ENCODE measurements around the gene ZNF70.
"Not testable (repeated sequence)": the region's sequence is repeated elsewhere in the genome, so short reads cannot be mapped to it uniquely, and the experiment has no call there.

The ZNF70 gene

DNA sequence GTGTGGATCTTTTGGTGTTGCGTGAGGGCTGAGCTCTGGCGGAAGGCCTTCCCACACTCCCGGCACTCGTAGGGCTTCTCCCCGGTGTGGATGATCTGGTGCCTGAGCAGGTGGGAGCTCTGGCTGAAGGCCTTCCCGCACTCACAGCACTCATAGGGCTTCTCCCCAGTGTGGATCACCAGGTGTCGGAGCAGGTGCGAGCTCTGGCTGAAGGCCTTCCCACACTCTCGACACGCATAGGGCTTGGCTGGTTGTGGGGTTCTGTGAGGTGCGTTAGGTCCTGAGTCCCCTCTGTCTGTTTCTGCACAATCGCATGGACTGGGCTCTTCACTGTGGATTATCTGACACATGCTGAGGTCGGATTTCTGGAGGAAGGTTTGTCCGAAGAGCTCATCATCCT is 6.4 kb downstream of the ZNF70 start:
- Histone ChIP-seq H2AFZ (ENCODE audit: low read length, unreplicated experiment) (no peak overlapping the region), H3K27me3 (ENCODE audit: insufficient read depth, low read length) (no peaks in the 10 kb centered on the region), H3K36me3 (ENCODE audit: insufficient read depth, low read length) (peaks cover 14% of the 10 kb centered on the region; the same call in 1 of the 2 replicates), H3K4me3 (ENCODE audit: low read depth, low read length) (no peak overlapping the region), H3K4me1 (ENCODE audit: control insufficient read depth, insufficient read depth, low read length, unreplicated experiment) (peaks cover 6% of the 10 kb centered on the region), H3K27ac (ENCODE audit: low read depth, low read length) (no peak overlapping the region), H3K79me2 (ENCODE audit: control insufficient read depth, insufficient read depth, low read length, unreplicated experiment) (no peaks in the 10 kb centered on the region)

DNA sequence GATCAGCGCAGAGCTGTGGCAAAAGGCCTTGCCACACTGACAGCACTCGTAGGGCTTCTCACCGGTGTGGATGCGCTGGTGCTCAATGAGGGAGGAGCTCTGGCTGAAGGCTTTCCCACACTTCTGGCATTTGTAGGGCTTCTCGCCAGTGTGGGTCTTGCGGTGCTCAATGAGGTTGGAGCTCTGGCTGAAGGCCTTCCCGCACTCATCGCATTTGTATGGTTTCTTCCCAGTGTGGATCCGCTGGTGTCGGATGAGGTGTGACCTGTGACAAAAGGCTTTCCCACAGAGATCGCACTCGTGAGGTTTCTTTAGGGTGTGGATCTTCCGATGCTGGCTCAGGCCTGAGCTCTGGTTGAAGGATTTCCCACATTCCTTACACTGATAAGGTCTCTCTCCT is 6.9 kb downstream of the ZNF70 start:
- no peaks in the 10 kb centered on the region for H3K27me3 ChIP-seq (ENCODE audit: insufficient read depth, low read length)
- H2AFZ ChIP-seq (ENCODE audit: low read length, unreplicated experiment), result no peak overlapping the region
- no peak overlapping the region for H3K27ac ChIP-seq (ENCODE audit: low read depth, low read length)
- no peak overlapping the region for H3K4me3 ChIP-seq (ENCODE audit: low read depth, low read length)
- peaks cover 6% of the 10 kb centered on the region for H3K4me1 ChIP-seq (ENCODE audit: control insufficient read depth, insufficient read depth, low read length, unreplicated experiment)
- H3K36me3 ChIP-seq (ENCODE audit: insufficient read depth, low read length), result peaks cover 14% of the 10 kb centered on the region; the same call in 1 of the 2 replicates
- H3K79me2 ChIP-seq (ENCODE audit: control insufficient read depth, insufficient read depth, low read length, unreplicated experiment), result no peaks in the 10 kb centered on the region

DNA sequence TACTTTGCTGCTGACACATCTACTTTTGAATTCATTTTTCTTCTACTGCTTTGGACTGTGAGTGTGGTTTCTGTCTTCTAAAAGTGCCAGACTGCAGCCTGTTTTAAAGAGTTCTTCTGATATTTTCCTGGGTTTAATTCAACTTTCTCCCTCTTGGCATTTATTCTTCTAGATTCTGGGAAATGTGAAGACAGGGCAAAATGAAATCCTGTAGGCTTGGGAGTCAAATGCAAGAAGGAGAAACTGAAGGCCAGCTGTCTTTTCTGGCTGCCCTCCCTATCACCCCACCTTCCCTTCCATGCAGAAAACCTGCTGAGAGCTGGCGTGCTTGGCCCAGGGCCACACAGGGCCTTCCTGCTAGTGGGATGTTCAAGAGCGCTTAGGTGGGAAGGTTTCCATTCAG is 7.6 kb downstream of the ZNF70 start:
- H3K79me2 ChIP-seq (ENCODE audit: control insufficient read depth, insufficient read depth, low read length, unreplicated experiment), result no peaks in the 10 kb centered on the region
- peaks cover 6% of the 10 kb centered on the region for H3K4me1 ChIP-seq (ENCODE audit: control insufficient read depth, insufficient read depth, low read length, unreplicated experiment)
- no peak overlapping the region for H2AFZ ChIP-seq (ENCODE audit: low read length, unreplicated experiment)
- peaks cover 14% of the 10 kb centered on the region; the same call in 1 of the 2 replicates for H3K36me3 ChIP-seq (ENCODE audit: insufficient read depth, low read length)
- no peak overlapping the region for H3K4me3 ChIP-seq (ENCODE audit: low read depth, low read length)
- no peaks in the 10 kb centered on the region for H3K27me3 ChIP-seq (ENCODE audit: insufficient read depth, low read length)
- no peak overlapping the region for H3K27ac ChIP-seq (ENCODE audit: low read depth, low read length)

DNA sequence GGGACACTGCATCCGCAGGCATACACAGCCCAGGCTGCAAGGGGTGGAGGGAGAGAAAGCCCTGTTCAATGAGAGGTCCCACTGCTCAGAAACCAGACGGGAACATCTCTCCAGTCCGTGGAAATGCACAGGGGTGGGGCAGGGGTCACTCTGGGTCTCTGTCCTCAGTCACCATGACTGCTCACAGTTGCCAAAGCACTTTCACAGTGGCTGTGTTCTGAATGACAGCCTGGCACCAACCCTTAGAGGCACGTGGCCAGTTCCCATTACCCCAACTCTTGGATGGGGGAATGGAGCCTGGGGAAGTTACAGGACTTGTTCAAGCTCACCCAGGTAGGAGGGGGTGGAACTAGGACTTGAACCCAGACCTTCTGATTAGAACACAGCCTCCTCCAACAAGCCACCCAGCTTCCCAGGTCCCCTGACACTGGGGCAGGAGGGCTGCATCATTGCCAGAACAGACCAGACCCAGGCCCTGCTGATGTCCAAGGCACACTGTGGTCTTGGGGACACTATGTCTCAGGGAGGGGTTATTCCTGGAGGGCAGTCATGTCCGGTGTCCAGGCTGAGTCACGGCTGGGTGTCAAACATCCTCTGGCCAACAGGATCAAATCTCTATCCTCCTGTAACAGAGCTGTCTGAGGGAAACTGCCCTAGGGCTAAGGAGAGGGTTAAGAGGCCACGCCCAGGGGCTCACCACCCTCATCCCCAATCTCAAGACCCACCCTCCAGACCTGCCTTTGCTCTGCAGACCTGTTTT is 8.2 kb downstream of the ZNF70 start:
- Histone ChIP-seq H3K4me3 (ENCODE audit: low read depth, low read length) (no peak overlapping the region), H3K4me1 (ENCODE audit: control insufficient read depth, insufficient read depth, low read length, unreplicated experiment) (peaks cover 6% of the 10 kb centered on the region), H3K79me2 (ENCODE audit: control insufficient read depth, insufficient read depth, low read length, unreplicated experiment) (no peaks in the 10 kb centered on the region), H2AFZ (ENCODE audit: low read length, unreplicated experiment) (no peak overlapping the region), H3K36me3 (ENCODE audit: insufficient read depth, low read length) (peaks cover 14% of the 10 kb centered on the region; the same call in 1 of the 2 replicates), H3K27ac (ENCODE audit: low read depth, low read length) (no peak overlapping the region), H3K27me3 (ENCODE audit: insufficient read depth, low read length) (no peaks in the 10 kb centered on the region)

DNA sequence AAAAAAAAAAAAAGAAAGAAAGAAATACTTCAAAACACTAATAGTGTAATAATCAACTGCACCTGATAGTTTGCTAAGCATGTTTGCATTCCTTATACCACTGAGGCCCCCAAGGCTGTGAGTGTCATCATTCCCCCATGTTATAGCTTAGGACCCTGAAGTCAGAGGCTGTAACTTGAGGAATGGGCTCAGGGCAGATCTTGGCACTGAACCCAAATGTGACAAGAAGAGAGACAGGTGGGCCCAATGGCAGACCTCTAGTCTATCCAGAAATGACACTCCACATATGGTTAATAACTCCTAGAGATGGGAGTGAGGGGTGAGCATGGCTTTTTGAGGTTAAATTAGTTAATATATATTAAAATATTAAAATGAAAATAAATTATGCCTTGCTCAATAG is 13.2 kb downstream of the ZNF70 start:
- H3K4me1 ChIP-seq (ENCODE audit: control insufficient read depth, insufficient read depth, low read length, unreplicated experiment), result peaks cover under 1% of the 10 kb centered on the region
- no peak overlapping the region for H3K27ac ChIP-seq (ENCODE audit: low read depth, low read length)
- no peaks in the 10 kb centered on the region for H3K79me2 ChIP-seq (ENCODE audit: control insufficient read depth, insufficient read depth, low read length, unreplicated experiment)
- no peak overlapping the region for H2AFZ ChIP-seq (ENCODE audit: low read length, unreplicated experiment)
- H3K27me3 ChIP-seq (ENCODE audit: insufficient read depth, low read length), result no peaks in the 10 kb centered on the region
- H3K36me3 ChIP-seq (ENCODE audit: insufficient read depth, low read length), result no peaks in the 10 kb centered on the region
- H3K4me3 ChIP-seq (ENCODE audit: low read depth, low read length), result no peak overlapping the region

DNA sequence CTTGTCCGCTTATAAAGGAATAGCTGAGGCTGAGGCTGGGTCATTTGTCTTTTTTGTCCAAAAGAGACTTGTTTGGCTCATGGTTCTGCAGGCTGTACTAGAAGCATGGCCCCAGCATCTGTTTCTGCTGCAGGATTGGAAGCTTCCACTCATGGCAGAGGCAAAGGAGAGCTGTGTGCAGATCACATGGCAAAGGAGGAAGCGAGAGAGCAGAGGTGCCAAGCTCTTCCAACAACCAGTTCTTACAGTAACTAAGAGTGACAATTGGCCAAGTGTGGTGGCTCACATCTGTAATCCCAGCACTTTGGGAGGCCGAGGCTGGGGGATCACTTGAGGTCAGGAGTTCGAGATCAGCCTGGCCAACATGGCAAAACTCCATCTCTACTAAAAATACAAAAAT is 22.8 kb downstream of the ZNF70 start:
- not testable (repeated sequence) for H3K27ac ChIP-seq (ENCODE audit: low read depth, low read length); H3K4me3 ChIP-seq (ENCODE audit: low read depth, low read length); H3K27me3 ChIP-seq (ENCODE audit: insufficient read depth, low read length); H2AFZ ChIP-seq (ENCODE audit: low read length, unreplicated experiment); H3K79me2 ChIP-seq (ENCODE audit: control insufficient read depth, insufficient read depth, low read length, unreplicated experiment); H3K4me1 ChIP-seq (ENCODE audit: control insufficient read depth, insufficient read depth, low read length, unreplicated experiment); H3K36me3 ChIP-seq (ENCODE audit: insufficient read depth, low read length)

DNA sequence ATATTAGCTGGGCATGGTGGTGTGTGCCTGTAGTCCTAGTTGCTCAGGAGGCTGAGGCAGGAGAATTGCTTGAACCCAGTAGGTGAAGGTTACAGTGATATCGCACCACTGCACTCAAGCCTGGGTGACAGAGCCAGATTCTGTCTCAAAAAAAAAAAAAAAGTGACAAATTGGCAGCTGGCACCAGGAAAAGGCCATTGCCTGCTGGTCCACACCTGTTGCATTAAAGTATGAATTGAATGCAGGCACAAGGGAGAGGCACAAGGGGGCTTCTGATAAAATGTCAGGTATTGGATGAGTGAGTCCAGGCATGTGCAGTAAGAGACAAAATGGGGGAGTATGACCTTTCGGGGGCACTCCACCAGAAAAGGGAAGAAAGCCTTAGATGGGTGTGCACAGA is 28.2 kb downstream of the ZNF70 start:
- Histone ChIP-seq H3K36me3 (ENCODE audit: insufficient read depth, low read length) (no peaks in the 10 kb centered on the region), H2AFZ (ENCODE audit: low read length, unreplicated experiment) (no peak overlapping the region), H3K4me3 (ENCODE audit: low read depth, low read length) (no peak overlapping the region), H3K27ac (ENCODE audit: low read depth, low read length) (no peak overlapping the region), H3K27me3 (ENCODE audit: insufficient read depth, low read length) (no peaks in the 10 kb centered on the region), H3K4me1 (ENCODE audit: control insufficient read depth, insufficient read depth, low read length, unreplicated experiment) (no peaks in the 10 kb centered on the region), H3K79me2 (ENCODE audit: control insufficient read depth, insufficient read depth, low read length, unreplicated experiment) (no peaks in the 10 kb centered on the region)

DNA sequence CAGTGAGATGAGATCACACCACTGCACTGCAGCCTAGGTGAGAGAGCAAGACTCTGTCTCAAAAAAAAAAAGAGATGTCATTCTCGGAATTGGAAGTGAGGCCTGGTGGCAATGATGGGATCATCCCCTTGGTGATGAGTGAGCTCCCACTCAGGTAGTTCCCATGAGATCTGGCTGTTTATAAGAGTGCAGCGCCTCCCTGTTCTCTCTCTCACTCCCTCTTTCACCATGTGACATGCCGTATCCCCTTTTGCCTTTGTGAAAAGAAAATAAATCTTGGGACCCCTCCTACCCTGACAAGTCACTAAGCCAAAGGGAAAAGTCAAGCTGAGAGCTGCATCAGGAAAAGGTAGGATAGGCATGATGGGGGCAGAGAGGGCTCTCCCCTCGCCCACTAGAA is 28.8 kb downstream of the ZNF70 start:
- no peaks in the 10 kb centered on the region for H3K4me1 ChIP-seq (ENCODE audit: control insufficient read depth, insufficient read depth, low read length, unreplicated experiment)
- H2AFZ ChIP-seq (ENCODE audit: low read length, unreplicated experiment), result no peak overlapping the region
- no peaks in the 10 kb centered on the region for H3K36me3 ChIP-seq (ENCODE audit: insufficient read depth, low read length)
- H3K79me2 ChIP-seq (ENCODE audit: control insufficient read depth, insufficient read depth, low read length, unreplicated experiment), result no peaks in the 10 kb centered on the region
- H3K4me3 ChIP-seq (ENCODE audit: low read depth, low read length), result no peak overlapping the region
- no peak overlapping the region for H3K27ac ChIP-seq (ENCODE audit: low read depth, low read length)
- H3K27me3 ChIP-seq (ENCODE audit: insufficient read depth, low read length), result no peaks in the 10 kb centered on the region

DNA sequence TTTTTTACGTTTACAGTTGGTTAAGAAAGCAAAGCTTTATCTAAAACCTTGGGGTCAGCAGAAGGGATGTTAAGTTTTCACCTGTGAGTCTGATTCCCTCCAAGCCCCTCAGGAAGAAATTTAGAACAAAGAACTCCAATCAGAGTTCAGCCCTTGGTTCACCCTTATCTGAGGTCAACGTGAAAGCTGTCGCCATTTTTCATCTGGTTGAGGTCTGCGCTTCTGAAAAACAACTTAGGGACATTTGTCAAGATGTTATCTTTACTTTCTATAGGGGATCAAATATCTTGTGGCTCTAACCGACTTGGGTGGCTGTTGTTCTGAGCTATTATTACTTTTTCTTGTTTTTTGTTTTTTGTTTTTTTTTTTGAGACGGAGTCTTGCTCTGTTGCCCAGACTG is 30.1 kb downstream of the ZNF70 start:
- H3K36me3 ChIP-seq (ENCODE audit: insufficient read depth, low read length), result no peaks in the 10 kb centered on the region
- H3K27me3 ChIP-seq (ENCODE audit: insufficient read depth, low read length), result no peaks in the 10 kb centered on the region
- H3K4me3 ChIP-seq (ENCODE audit: low read depth, low read length), result no peak overlapping the region
- no peak overlapping the region for H3K27ac ChIP-seq (ENCODE audit: low read depth, low read length)
- no peaks in the 10 kb centered on the region for H3K4me1 ChIP-seq (ENCODE audit: control insufficient read depth, insufficient read depth, low read length, unreplicated experiment)
- peaks cover 5% of the 10 kb centered on the region for H3K79me2 ChIP-seq (ENCODE audit: control insufficient read depth, insufficient read depth, low read length, unreplicated experiment)
- no peak overlapping the region for H2AFZ ChIP-seq (ENCODE audit: low read length, unreplicated experiment)

DNA sequence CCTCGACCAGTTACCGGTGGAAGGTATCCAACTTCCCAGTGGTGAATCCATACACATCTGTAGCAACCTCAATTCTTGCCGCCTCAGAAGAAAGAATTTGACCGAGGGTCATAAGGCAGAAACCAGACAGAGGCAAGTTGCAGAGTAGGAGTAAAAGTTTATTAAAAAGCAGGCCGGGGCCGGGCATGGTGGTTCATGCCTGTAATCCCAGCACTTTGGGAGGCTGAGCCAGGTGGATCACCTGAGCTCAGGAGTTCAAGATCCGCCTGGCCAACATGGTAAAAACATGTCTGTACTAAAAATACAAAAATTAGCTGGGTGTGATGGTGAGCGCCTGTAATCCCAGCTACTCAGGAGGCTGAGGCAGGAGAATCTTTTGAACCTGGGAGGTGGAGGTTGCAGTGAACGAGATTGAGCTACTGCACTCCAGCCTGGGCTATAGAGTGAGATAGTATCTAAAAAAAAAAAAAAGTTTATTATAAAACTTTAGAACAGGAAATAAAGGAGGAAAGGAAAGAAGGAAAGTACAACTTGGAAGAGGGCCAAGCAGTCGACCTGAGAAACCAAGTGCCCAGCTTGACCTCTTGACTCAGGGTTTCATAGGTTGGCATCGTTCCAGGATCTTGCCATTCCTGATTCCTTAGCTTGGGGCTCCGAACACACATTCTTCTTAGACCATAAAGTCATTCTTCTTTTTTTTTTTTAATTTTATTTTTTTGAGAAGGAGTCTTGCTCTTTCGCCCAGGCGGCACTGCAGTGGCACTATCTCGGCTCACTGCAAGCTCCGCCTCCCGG is 32.3 kb downstream of the ZNF70 start:
- no peak overlapping the region for H2AFZ ChIP-seq (ENCODE audit: low read length, unreplicated experiment)
- H3K79me2 ChIP-seq (ENCODE audit: control insufficient read depth, insufficient read depth, low read length, unreplicated experiment), result peaks cover 6% of the 10 kb centered on the region
- H3K27ac ChIP-seq (ENCODE audit: low read depth, low read length), result no peak overlapping the region
- H3K4me3 ChIP-seq (ENCODE audit: low read depth, low read length), result no peak overlapping the region
- no peaks in the 10 kb centered on the region for H3K36me3 ChIP-seq (ENCODE audit: insufficient read depth, low read length)
- H3K27me3 ChIP-seq (ENCODE audit: insufficient read depth, low read length), result no peaks in the 10 kb centered on the region
- H3K4me1 ChIP-seq (ENCODE audit: control insufficient read depth, insufficient read depth, low read length, unreplicated experiment), result no peaks in the 10 kb centered on the region
